ENCODE results near the gene GPRC5C. TPM values are rescaled to one million over a fixed set of nuclear protein-coding genes. Genes with fewer than 3 reads are reported as not detected.

Gene GPRC5C
- total RNA-seq, 1 experiment from 2014 or later = 15.5 TPM

GRCh38 chr17:74402048-74402447, 29.8 kb upstream of the GPRC5C start:
- Histone ChIP-seq H4K5ac (ENCODE audit: insufficient read length, low read depth, low read length) (no peak overlapping the region), H3K9ac (ENCODE audit: extremely low read depth, insufficient read length, low read length) (no peak overlapping the region), H3K14ac (ENCODE audit: insufficient read depth, low read length) (no peak overlapping the region), H2AFZ (ENCODE audit: low read length) (no peak overlapping the region), H2BK15ac (ENCODE audit: low read depth, low read length) (no peak overlapping the region), H4K20me1 (ENCODE audit: control insufficient read depth, insufficient read depth, insufficient read length) (no peaks in the 10 kb centered on the region), H2BK120ac (ENCODE audit: low read depth, low read length, poor library complexity, severe bottlenecking) (no peak overlapping the region), H3K23me2 (ENCODE audit: insufficient read length, low read depth, low read length, poor library complexity, severe bottlenecking) (no peaks in the 10 kb centered on the region), H2BK5ac (ENCODE audit: insufficient read length, low read length) (no peak overlapping the region), H3K18ac (ENCODE audit: insufficient read length, low read depth, low read length) (peak overlapping the region; percentile 30), H3K79me1 (ENCODE audit: insufficient read depth, low read depth, low read length, poor library complexity, severe bottlenecking) (no peaks in the 10 kb centered on the region), H3K4me1 (ENCODE audit: insufficient read depth, low read length) (peaks cover 5% of the 10 kb centered on the region; the same call in 1 of the 2 replicates), H4K91ac (ENCODE audit: insufficient read length, low read depth, low read length) (no peak overlapping the region), H4K8ac (replicated peaks; ENCODE audit: insufficient read length, low read depth, low read length) (no peak overlapping the region), H2BK12ac (ENCODE audit: insufficient read length, low read depth, low read length) (no peak overlapping the region), H3K56ac (ENCODE audit: insufficient read length, low read depth, low read length) (no peak overlapping the region), H3K9me3 (ENCODE audit: control insufficient read depth, low read depth, low read length) (no peaks in the 10 kb centered on the region), H3K23ac (ENCODE audit: insufficient read length, low read depth, low read length) (no peak overlapping the region), H3K79me2 (ENCODE audit: insufficient read depth, low read length) (no peaks in the 10 kb centered on the region), H3K27me3 (ENCODE audit: insufficient read depth, low read length) (no peaks in the 10 kb centered on the region), H2AK5ac (ENCODE audit: insufficient read length, low read length) (no peak overlapping the region), H3K4me2 (ENCODE audit: insufficient read depth, insufficient read length, low read length) (no peak overlapping the region), H3K4ac (ENCODE audit: low read depth, low read length) (no peak overlapping the region), H2BK20ac (ENCODE audit: low read depth, low read length, poor library complexity, severe bottlenecking) (no peak overlapping the region), H3K27ac (ENCODE audit: insufficient read length, low read depth, low read length) (no peak overlapping the region), H3T11ph (ENCODE audit: low read length) (no peak overlapping the region)
- H3K4me3 Mint-ChIP-seq = no peak overlapping the region
- no peak for DNase-seq
- no peaks in the 10 kb centered on the region for H3K36me3 Mint-ChIP-seq (ENCODE audit: insufficient read depth in 1 of 3, low read depth in 3 of 3)
- no peaks in the 10 kb centered on the region for H3K9me3 Mint-ChIP-seq
- no peak for TF ChIP-seq CTCF (conservative IDR thresholded peaks at IDR 0.05)
- H3K27ac Mint-ChIP-seq = no peak overlapping the region; a peak in 1 of 7 replicates
- H3K4me1 Mint-ChIP-seq = peaks cover 14 to 18% of the 10 kb centered on the region in 2 experiments
- peaks cover 8% of the 10 kb centered on the region for H3K27me3 Mint-ChIP-seq (ENCODE audit: low read depth)
- no CpG with 5 or more reads among the region's 7 CpGs for WGBS (ENCODE audit: extremely low coverage, insufficient read length, low lambda C conversion rate)

All from H9 (cell line).